ENCODE data around the gene PDE4B. TPM values are rescaled to one million over a fixed set of nuclear protein-coding genes. Genes with fewer than 3 reads are reported as not detected.
"Not testable (repeated sequence)": the region's sequence is repeated elsewhere in the genome, so short reads cannot be mapped to it uniquely, and the experiment has no call there.

PDE4B gene
- total and polyA plus RNA-seq, 7 donors = 4.1 to 191 (median 16.3) TPM

- Histone ChIP-seq H3K4me3 (no peak overlapping the region), H3K36me3 (ENCODE audit: insufficient read depth in 1 of 2, low read depth in 1 of 2) (no peaks in the 10 kb centered on the region), H3K4me1 (no peaks in the 10 kb centered on the region), H3K27ac (no peak overlapping the region), H3K27me3 (ENCODE audit: insufficient read depth in 3 of 3, low read length in 2 of 3) (no peaks in the 10 kb centered on the region), H3K9me3 (peaks cover 5% of the 10 kb centered on the region)
- intact Hi-C loops (cut with DNase I) = no loop called here
- DNase-seq = no peak
- ATAC-seq = no peak
- TF ChIP-seq, protein P1, sequence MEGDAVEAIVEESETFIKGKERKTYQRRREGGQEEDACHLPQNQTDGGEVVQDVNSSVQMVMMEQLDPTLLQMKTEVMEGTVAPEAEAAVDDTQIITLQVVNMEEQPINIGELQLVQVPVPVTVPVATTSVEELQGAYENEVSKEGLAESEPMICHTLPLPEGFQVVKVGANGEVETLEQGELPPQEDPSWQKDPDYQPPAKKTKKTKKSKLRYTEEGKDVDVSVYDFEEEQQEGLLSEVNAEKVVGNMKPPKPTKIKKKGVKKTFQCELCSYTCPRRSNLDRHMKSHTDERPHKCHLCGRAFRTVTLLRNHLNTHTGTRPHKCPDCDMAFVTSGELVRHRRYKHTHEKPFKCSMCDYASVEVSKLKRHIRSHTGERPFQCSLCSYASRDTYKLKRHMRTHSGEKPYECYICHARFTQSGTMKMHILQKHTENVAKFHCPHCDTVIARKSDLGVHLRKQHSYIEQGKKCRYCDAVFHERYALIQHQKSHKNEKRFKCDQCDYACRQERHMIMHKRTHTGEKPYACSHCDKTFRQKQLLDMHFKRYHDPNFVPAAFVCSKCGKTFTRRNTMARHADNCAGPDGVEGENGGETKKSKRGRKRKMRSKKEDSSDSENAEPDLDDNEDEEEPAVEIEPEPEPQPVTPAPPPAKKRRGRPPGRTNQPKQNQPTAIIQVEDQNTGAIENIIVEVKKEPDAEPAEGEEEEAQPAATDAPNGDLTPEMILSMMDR (IDR thresholded peaks at IDR 0.05) = no peak
Observed at GRCh38 chr1:65846866-65847265, 54.2 kb downstream of the PDE4B start.

GRCh38 chr1:65850281-65850680 lies 57.6 kb downstream of the PDE4B start:
- intact Hi-C loops (cut with DNase I) = no loop called here
- H3K9me3 ChIP-seq = peaks cover 5% of the 10 kb centered on the region
- no peaks in the 10 kb centered on the region for H3K4me1 ChIP-seq
- H3K27me3 ChIP-seq (ENCODE audit: insufficient read depth in 3 of 3, low read length in 2 of 3) = no peaks in the 10 kb centered on the region
- no peak for DNase-seq
- H3K36me3 ChIP-seq (ENCODE audit: insufficient read depth in 1 of 2, low read depth in 1 of 2) = no peaks in the 10 kb centered on the region
- H3K27ac ChIP-seq = no peak overlapping the region
- H3K4me3 ChIP-seq = no peak overlapping the region
- ATAC-seq = no peak
- TF ChIP-seq, protein P1 (IDR thresholded peaks at IDR 0.05) = no peak
- 80 to 85% (median 82%) methylated on average over 2 of the region's 2 CpGs for WGBS, 3 donors

DNA sequence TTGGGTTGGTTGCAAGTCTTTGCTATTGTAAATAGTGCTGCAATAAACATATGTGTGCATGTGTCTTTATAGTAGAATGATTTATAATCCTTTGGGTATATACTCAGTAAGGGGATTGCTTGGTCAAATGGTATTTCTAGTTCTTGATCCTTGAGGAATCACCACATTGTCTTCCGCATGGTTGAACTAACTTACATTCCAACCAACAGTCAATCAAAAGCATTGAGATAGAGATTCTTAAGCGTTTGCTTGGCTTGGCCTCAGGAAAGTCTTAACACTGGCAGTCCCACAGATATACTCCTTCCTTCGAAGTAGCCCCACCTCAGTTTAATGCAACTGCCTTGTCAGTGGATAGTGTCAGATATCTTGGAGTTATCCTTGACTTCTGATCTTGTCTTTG lies 63.9 kb downstream of the PDE4B start:
- ATAC-seq; H3K4me3 ChIP-seq; DNase-seq; H3K27ac ChIP-seq; H3K9me3 ChIP-seq; H3K4me1 ChIP-seq; intact Hi-C loops (cut with DNase I); H3K27me3 ChIP-seq (ENCODE audit: insufficient read depth in 3 of 3, low read length in 2 of 3); H3K36me3 ChIP-seq (ENCODE audit: insufficient read depth in 1 of 2, low read depth in 1 of 2): not testable (repeated sequence)
- WGBS, 3 donors = 76 to 88% (median 85%) methylated on average over 3 of the region's 3 CpGs

- TF ChIP-seq, protein P1 (IDR thresholded peaks at IDR 0.05) = no peak
- WGBS, 3 donors = 85 to 100% (median 97%) methylated on average over 1 of the region's 1 CpG
- ATAC-seq = no peak
Observed at GRCh38 chr1:65866439-65866838, 73.7 kb downstream of the PDE4B start.

DNA sequence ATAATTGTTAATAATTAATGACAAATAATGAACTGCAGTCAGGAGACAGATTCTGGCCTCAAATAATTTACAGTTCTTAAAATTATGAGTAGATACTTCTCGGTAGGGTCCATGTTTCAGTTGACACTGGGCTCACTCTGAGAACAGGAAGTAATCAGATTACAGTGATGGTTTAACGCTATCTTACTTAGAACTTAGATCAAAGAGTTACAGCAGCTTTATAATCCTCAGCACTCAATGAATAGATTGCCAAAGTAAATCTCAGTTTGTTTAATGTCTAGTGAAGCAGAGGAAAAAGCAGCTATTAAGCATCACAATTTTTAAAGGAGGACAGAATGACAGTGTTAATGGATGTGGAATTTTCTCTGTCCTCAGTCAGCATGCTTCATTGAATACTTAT lies 79.6 kb downstream of the PDE4B start:
- no peak overlapping the region for H3K27ac ChIP-seq
- intact Hi-C loops (cut with DNase I) = no loop called here
- no peaks in the 10 kb centered on the region for H3K36me3 ChIP-seq (ENCODE audit: insufficient read depth in 1 of 2, low read depth in 1 of 2)
- no peak for ATAC-seq
- H3K27me3 ChIP-seq (ENCODE audit: insufficient read depth in 3 of 3, low read length in 2 of 3) = no peaks in the 10 kb centered on the region
- WGBS, 3 donors = 20 to 23% (median 20%) methylated on average over 2 of the region's 2 CpGs
- TF ChIP-seq, protein P1 (IDR thresholded peaks at IDR 0.05) = no peak
- DNase-seq = no peak
- no peak overlapping the region for H3K4me3 ChIP-seq
- H3K4me1 ChIP-seq = no peaks in the 10 kb centered on the region
- no peaks in the 10 kb centered on the region for H3K9me3 ChIP-seq

More at GRCh38 chr1:65866439-65866838, 73.7 kb downstream of the PDE4B start:
- Histone ChIP-seq H3K9me3 (peaks cover under 1% of the 10 kb centered on the region), H3K4me3 (no peak overlapping the region), H3K27ac (no peak overlapping the region), H3K27me3 (ENCODE audit: insufficient read depth in 3 of 3, low read length in 2 of 3) (no peaks in the 10 kb centered on the region), H3K36me3 (ENCODE audit: insufficient read depth in 1 of 2, low read depth in 1 of 2) (no peaks in the 10 kb centered on the region), H3K4me1 (no peaks in the 10 kb centered on the region)
- intact Hi-C loops (cut with DNase I) = no loop called here
- no peak for DNase-seq

- H3K9me3 ChIP-seq; ATAC-seq; H3K4me3 ChIP-seq; intact Hi-C loops (cut with DNase I); H3K27me3 ChIP-seq (ENCODE audit: insufficient read depth in 3 of 3, low read length in 2 of 3); H3K36me3 ChIP-seq (ENCODE audit: insufficient read depth in 1 of 2, low read depth in 1 of 2); H3K4me1 ChIP-seq; H3K27ac ChIP-seq; DNase-seq: not testable (repeated sequence)
- WGBS, 3 donors = 81 to 85% (median 84%) methylated on average over 3 of the region's 3 CpGs
Observed at GRCh38 chr1:65878342-65878741, 85.6 kb downstream of the PDE4B start.

Data from psoas muscle (tissue), 8 donors.